ENCODE data around the gene PTCHD4. TPM values are rescaled to one million over a fixed set of nuclear protein-coding genes. Genes with fewer than 3 reads are reported as not detected.

Gene PTCHD4
- 1.7 and 2.0 TPM in 2 replicates for total RNA-seq

GRCh38 chr6:48111143-48111506 is at the start of gene PTCHD4:
Gene PTCHD4, minus strand, starts transcription at chr6:48111197. Its CDS starts 42,240 bp downstream, at chr6:48068957.

Data from cardiac ventricle fibroblast (primary cell).